ENCODE measurements around the gene SPATA2.

DNA sequence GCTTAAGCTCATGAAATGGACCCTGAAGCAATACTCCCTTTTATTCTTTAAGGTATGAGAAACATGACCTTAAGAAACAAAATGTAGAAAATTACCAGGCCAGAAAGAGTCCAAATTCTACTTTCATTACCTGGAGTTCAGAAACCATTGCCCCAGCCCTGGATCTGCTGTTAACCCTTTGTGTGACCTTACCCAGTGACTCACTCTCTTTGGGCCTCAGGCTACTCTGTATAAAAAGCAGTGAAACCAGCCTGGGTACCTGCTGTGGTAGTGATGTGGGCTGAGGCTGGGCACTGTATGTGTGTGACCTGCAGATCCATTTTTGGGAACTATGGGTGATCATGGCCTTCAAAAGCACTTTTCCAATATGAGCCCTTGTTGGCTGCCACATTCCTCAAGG, 55.5 kb downstream of the SPATA2 start:
- TF ChIP-seq POLR2A (IDR thresholded peaks at IDR 0.05; ENCODE audit: low read length) (no peak), GATA1 (IDR thresholded peaks at IDR 0.05; ENCODE audit: low read depth, low read length) (no peak)
